Ishikawa (cell line): ENCODE results near the gene DET1.

ENCODE experiments used
- CEBPB ChIP-seq: IDR thresholded peaks from 2 replicates; pipeline ENCODE4 v1.6.1; 2012
- CREB1 ChIP-seq: IDR thresholded peaks from 2 replicates; pipeline ENCODE4 v1.6.1; 2012; ENCODE audit warnings: low read depth
- EGR1 ChIP-seq: IDR thresholded peaks from 2 replicates; pipeline ENCODE4 v1.6.1; 2012
- EP300 ChIP-seq: IDR thresholded peaks from 2 replicates; pipeline ENCODE4 v1.6.1; 2012; ENCODE audit warnings: borderline replicate concordance
- FOXM1 ChIP-seq: IDR thresholded peaks from 2 replicates; pipeline ENCODE4 v1.6.1; 2012; ENCODE audit warnings: low read depth, borderline replicate concordance
- MAX ChIP-seq: IDR thresholded peaks from 2 replicates; pipeline ENCODE4 v1.6.1; 2012
- NFIC ChIP-seq: IDR thresholded peaks from 2 replicates; pipeline ENCODE4 v1.6.1; 2012
- TAF1 ChIP-seq: IDR thresholded peaks from 2 replicates; pipeline ENCODE4 v1.6.1; 2012; ENCODE audit warnings: low read depth, mild to moderate bottlenecking
- TCF12 ChIP-seq: IDR thresholded peaks from 2 replicates; pipeline ENCODE4 v1.6.1; 2012; ENCODE audit warnings: low read depth
- TF ChIP-seq, protein P1 (sequence below): IDR thresholded peaks from 2 replicates; pipeline ENCODE4 v1.6.1; 2012; ENCODE audit warnings: low read depth, mild to moderate bottlenecking

GRCh38 chr15:88564741-88565140, 18.3 kb upstream of the DET1 start:
- TF ChIP-seq CREB1 (no peak), MAX (no peak), TAF1 (no peak), FOXM1 (no peak), CEBPB (no peak), EGR1 (no peak), EP300 (no peak), TCF12 (no peak), NFIC (no peak)
- TF ChIP-seq, protein P1, sequence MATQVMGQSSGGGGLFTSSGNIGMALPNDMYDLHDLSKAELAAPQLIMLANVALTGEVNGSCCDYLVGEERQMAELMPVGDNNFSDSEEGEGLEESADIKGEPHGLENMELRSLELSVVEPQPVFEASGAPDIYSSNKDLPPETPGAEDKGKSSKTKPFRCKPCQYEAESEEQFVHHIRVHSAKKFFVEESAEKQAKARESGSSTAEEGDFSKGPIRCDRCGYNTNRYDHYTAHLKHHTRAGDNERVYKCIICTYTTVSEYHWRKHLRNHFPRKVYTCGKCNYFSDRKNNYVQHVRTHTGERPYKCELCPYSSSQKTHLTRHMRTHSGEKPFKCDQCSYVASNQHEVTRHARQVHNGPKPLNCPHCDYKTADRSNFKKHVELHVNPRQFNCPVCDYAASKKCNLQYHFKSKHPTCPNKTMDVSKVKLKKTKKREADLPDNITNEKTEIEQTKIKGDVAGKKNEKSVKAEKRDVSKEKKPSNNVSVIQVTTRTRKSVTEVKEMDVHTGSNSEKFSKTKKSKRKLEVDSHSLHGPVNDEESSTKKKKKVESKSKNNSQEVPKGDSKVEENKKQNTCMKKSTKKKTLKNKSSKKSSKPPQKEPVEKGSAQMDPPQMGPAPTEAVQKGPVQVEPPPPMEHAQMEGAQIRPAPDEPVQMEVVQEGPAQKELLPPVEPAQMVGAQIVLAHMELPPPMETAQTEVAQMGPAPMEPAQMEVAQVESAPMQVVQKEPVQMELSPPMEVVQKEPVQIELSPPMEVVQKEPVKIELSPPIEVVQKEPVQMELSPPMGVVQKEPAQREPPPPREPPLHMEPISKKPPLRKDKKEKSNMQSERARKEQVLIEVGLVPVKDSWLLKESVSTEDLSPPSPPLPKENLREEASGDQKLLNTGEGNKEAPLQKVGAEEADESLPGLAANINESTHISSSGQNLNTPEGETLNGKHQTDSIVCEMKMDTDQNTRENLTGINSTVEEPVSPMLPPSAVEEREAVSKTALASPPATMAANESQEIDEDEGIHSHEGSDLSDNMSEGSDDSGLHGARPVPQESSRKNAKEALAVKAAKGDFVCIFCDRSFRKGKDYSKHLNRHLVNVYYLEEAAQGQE = no peak
